HepG2 (cell line): ENCODE data around the gene CHST4. TPM values are rescaled to one million over a fixed set of nuclear protein-coding genes. Genes with fewer than 3 reads are reported as not detected.

Source experiments
- ATAC-seq: fragments of 200-7000 bp; cut with Tn5 transposase; 3 replicates; pipeline ENCODE4 v1.9.1; 2020; ENCODE audit warnings: mild to moderate bottlenecking, moderate library complexity
- BruUV-seq: library from RNA; stranded (reverse); fragments of 400-500 nt; replicated peaks from 2 replicates; lab custom pipeline; 2021; lab: Mats Ljungman, UMichigan
- CTCF ChIA-PET: fragments of 300-600 bp; formaldehyde crosslinking; extraction: SDS; loops from one replicate; lab custom pipeline; 2021; ENCODE audit warnings: low total read pairs, inconsistent platforms, low intra/inter-chr PET ratio; lab: Yijun Ruan, JAX
- POLR2A ChIA-PET: fragments of 350-600 bp; sonication (Branson Sonifier 250); formaldehyde crosslinking; loops from one replicate; lab custom pipeline; 2020; ENCODE audit warnings: antibody characterized with exemption, inconsistent platforms; lab: Yijun Ruan, JAX
- DNase-seq: peaks from one replicate; pipeline ENCODE4 v3.0.0-alpha.2; 2015; ENCODE audit warnings: low spot score
- FAIRE-seq: peaks from 3 replicates; lab custom pipeline; 2011; peaks lifted over from hg19 to GRCh38; lab: Jason Lieb, UNC
- H2AFZ ChIP-seq: one replicate; pipeline ENCODE4 v1.6.1; 2011; ENCODE audit warnings: low read length, inconsistent platforms
- H3K27ac ChIP-seq: fragments of 300-600 bp; 3 replicates; pipeline ENCODE4 v1.8.0; 2011; ENCODE audit warnings: mixed run types, mild to moderate bottlenecking, mixed read lengths, low read length, inconsistent platforms; ENCODE audit not compliant: insufficient read depth; ENCODE audit errors: extremely low read length
- H3K27me3 ChIP-seq, 2 experiments: fragments of 200-600 bp in 1 of 2; 2 replicates in 1 of 2; 3 replicates in 1 of 2; pipeline versions ENCODE4 v1.6.0 to v1.8.0; 2011; ENCODE audit warnings: low read length in 2 of 2, mild to moderate bottlenecking in 2 of 2, moderate library complexity in 2 of 2, inconsistent platforms in 1 of 2; ENCODE audit not compliant: insufficient read depth in 2 of 2, control insufficient read depth in 1 of 2
- H3K36me3 ChIP-seq, 2 experiments: fragments of 200-600 bp in 1 of 2; replicated peaks in 1 of 2; 2 replicates in 1 of 2; 3 replicates in 1 of 2; pipeline versions ENCODE4 v1.5.1 to v1.8.0; 2011; ENCODE audit warnings: low read length in 2 of 2, inconsistent platforms in 1 of 2; ENCODE audit not compliant: insufficient read depth in 2 of 2, control insufficient read depth in 1 of 2
- H3K4me1 ChIP-seq: 2 replicates; pipeline ENCODE4 v1.5.1; 2012; ENCODE audit warnings: low read length, inconsistent platforms; ENCODE audit not compliant: insufficient read depth
- H3K4me2 ChIP-seq: 2 replicates; pipeline ENCODE4 v1.6.0; 2011; ENCODE audit warnings: low read depth, low read length, inconsistent platforms
- H3K4me3 ChIP-seq, 3 experiments: fragments of 200-600 bp in 1 of 3; sonication (generic), shearing (Covaris generic) in 1 of 3; replicated peaks in 1 of 3; 2 replicates each; pipeline ENCODE4 v1.5.1; 2011 to 2016; ENCODE audit warnings: low read length in 3 of 3, inconsistent platforms in 2 of 3, low read depth in 2 of 3, mild to moderate bottlenecking in 2 of 3, control low read depth in 1 of 3, mixed read lengths in 1 of 3; ENCODE audit not compliant: insufficient read depth in 1 of 3
- H3K79me2 ChIP-seq: one replicate; pipeline ENCODE4 v1.6.1; 2011; ENCODE audit warnings: low read length, inconsistent platforms; ENCODE audit not compliant: insufficient read depth
- H3K9ac ChIP-seq: 2 replicates; pipeline ENCODE4 v1.6.0; 2011; ENCODE audit warnings: mild to moderate bottlenecking, low read depth, low read length, inconsistent platforms; ENCODE audit not compliant: insufficient read depth
- H3K9me3 ChIP-seq: 2 replicates; pipeline ENCODE4 v1.5.1; 2012; ENCODE audit warnings: mild to moderate bottlenecking, low read length
- H4K20me1 ChIP-seq: 2 replicates; pipeline ENCODE4 v1.6.0; 2011; ENCODE audit warnings: inconsistent platforms, mild to moderate bottlenecking, low read length, moderate library complexity; ENCODE audit not compliant: insufficient read depth
- ARNTL ChIP-seq: sonication (generic); formaldehyde crosslinking; IDR thresholded peaks from 2 replicates; pipeline ENCODE4 v1.4.0; 2020; ENCODE audit warnings: mild to moderate bottlenecking, missing genetic modification reagents
- CSRNP1 ChIP-seq: sonication (generic); formaldehyde crosslinking; IDR thresholded peaks from 2 replicates; pipeline ENCODE4 v1.8.1; 2023; ENCODE audit warnings: mild to moderate bottlenecking, missing genetic modification reagents
- IRX3 ChIP-seq: sonication (generic); formaldehyde crosslinking; IDR thresholded peaks from 2 replicates; pipeline ENCODE4 v1.8.1; 2023; ENCODE audit warnings: mild to moderate bottlenecking, low read depth, missing genetic modification reagents, borderline replicate concordance
- LRRFIP1 ChIP-seq: sonication (generic); formaldehyde crosslinking; conservative IDR thresholded peaks from 2 replicates; pipeline ENCODE4 v1.4.0; 2020; ENCODE audit warnings: missing genetic modification reagents
- MAX ChIP-seq: IDR thresholded peaks from 2 replicates; pipeline ENCODE4 v1.6.1; 2012; ENCODE audit warnings: inconsistent platforms
- PPARG ChIP-seq: conservative IDR thresholded peaks from 2 replicates; pipeline ENCODE4 v1.6.1; 2016; ENCODE audit warnings: missing biosample characterization, missing genetic modification reagents
- RFX3 ChIP-seq: IDR thresholded peaks from 2 replicates; pipeline ENCODE4 v1.6.1; 2016; ENCODE audit warnings: missing biosample characterization, missing genetic modification reagents
- TFDP2 ChIP-seq: sonication (generic); formaldehyde crosslinking; IDR thresholded peaks from 2 replicates; pipeline ENCODE4 v1.4.0; 2020; ENCODE audit warnings: missing genetic modification reagents
- ZBTB39 ChIP-seq: sonication (generic); formaldehyde crosslinking; IDR thresholded peaks from 2 replicates; pipeline ENCODE4 v1.5.0; 2020; ENCODE audit warnings: missing genetic modification reagents
- ZC3H4 ChIP-seq: sonication (generic); formaldehyde crosslinking; IDR thresholded peaks from 2 replicates; pipeline ENCODE4 v1.4.0; 2020; ENCODE audit warnings: missing genetic modification reagents, borderline replicate concordance
- ZNF609 ChIP-seq: sonication (generic); formaldehyde crosslinking; IDR thresholded peaks from 2 replicates; pipeline ENCODE4 v1.4.0; 2020; ENCODE audit warnings: mild to moderate bottlenecking, missing genetic modification reagents, borderline replicate concordance
- WGBS: methylation state at CpG from one replicate; pipeline ENCODE4 v1.1.6; 2017; ENCODE audit warnings: low lambda C conversion rate; 5-methylcytosine and 5-hydroxymethylcytosine counted together
- in situ Hi-C: cut with HindIII; loops from 2 replicates; pipeline ENCODE4 v1.10.0; 2017; ENCODE audit warnings: low pct_unique_long_range_greater_than_20kb; ENCODE audit not compliant: extremely low pct_ligation_motif_present
- intact Hi-C: fragments of 100-400 bp; cut with micrococcal nuclease; formaldehyde crosslinking; loops from one replicate; pipeline ENCODE4 v1.10.0; 2022; ENCODE audit not compliant: unreplicated experiment
- polyA plus RNA-seq, 8 experiments: library from polyadenylated mRNA; depleted of rRNA in 3 of 8; stranded (reverse) in 7 of 8; unstranded in 1 of 8; fragments of >200 nt; fragmentation: Illumina TruSeq in 4 of 8; extraction: Trizol in 4 of 8; gene quantifications; 2 replicates each; pipeline versions ENCODE4 v1.2.1 to v1.2.3, GENCODE V29; 2011 to 2016; ENCODE audit warnings: low read depth in 4 of 8, missing spikeins in 1 of 8, mixed read lengths in 1 of 8; ENCODE audit not compliant: insufficient read depth in 1 of 8
- total RNA-seq, 5 experiments: library from RNA; depleted of rRNA; stranded (reverse); fragments of >200 nt; fragmentation: Illumina TruSeq; extraction: Trizol; gene quantifications; 2 replicates each; pipeline ENCODE4 v1.2.3, GENCODE V29; 2016; ENCODE audit warnings: low read depth in 1 of 5

Gene CHST4
- total and polyA plus RNA-seq, 2 of the 13 experiments (the other 11 are each of a cell fraction or from before 2014, with no cell fraction given) = not detected

- CTCF ChIA-PET = interaction anchor here (1.6 kb wide), 1 partner anchor 117 kb away, joined by 4 read pairs; no protein-coding TSS in a partner anchor
- no peak for TF ChIP-seq RFX3 (CRISPR knock-in tag)
- TF ChIP-seq IRX3 (CRISPR knock-in tag) = no peak
- TF ChIP-seq ZBTB39 (CRISPR knock-in tag) = no peak
- no peak for TF ChIP-seq TFDP2 (CRISPR knock-in tag)
- no peak for TF ChIP-seq ZC3H4
- no peak for TF ChIP-seq ARNTL
- TF ChIP-seq MAX = no peak
- TF ChIP-seq LRRFIP1 (CRISPR knock-in tag) = no peak
- no peak for TF ChIP-seq ZNF609 (CRISPR knock-in tag)
- TF ChIP-seq PPARG (CRISPR knock-in tag) = no peak
- TF ChIP-seq CSRNP1 (CRISPR knock-in tag) = no peak
Observed at GRCh38 chr16:71493213-71493612, 33.0 kb upstream of the CHST4 start.

More at GRCh38 chr16:71493213-71493612, 33.0 kb upstream of the CHST4 start:
- Histone ChIP-seq H3K4me3 (no peak overlapping the region), H3K79me2 (no peaks in the 10 kb centered on the region), H3K36me3 (no peaks in the 10 kb centered on the region), H3K27ac (no peak overlapping the region), H2AFZ (no peak overlapping the region), H3K9me3 (no peaks in the 10 kb centered on the region), H3K27me3 (peaks cover 0 to 4% of the 10 kb centered on the region in 2 experiments; a peak in 2 of 5 replicates), H3K4me1 (no peaks in the 10 kb centered on the region), H3K4me2 (no peak overlapping the region), H4K20me1 (no peaks in the 10 kb centered on the region), H3K9ac (no peak overlapping the region)
- POLR2A ChIA-PET = no interaction called here
- FAIRE-seq (no peak), ATAC-seq (no peak), DNase-seq (no peak)
- WGBS = 16% methylated on average over 3 of the region's 3 CpGs
- intact Hi-C loops (no loop called here), in situ Hi-C loops (loop anchor here (10.0 kb wide), 1 partner anchor 48 kb away; the partner anchor contains the start of gene TLE7)
- BruUV-seq = no TSS peak
